GM18870 (cell line): ENCODE data around the gene GFPT1.

Experiments used
- ATAC-seq: cut with Tn5 transposase; IDR thresholded peaks from one replicate; pipeline ENCODE4 v1.9.1; 2021; ENCODE audit warnings: moderate library complexity; ENCODE audit not compliant: unreplicated experiment

The GFPT1 gene

DNA sequence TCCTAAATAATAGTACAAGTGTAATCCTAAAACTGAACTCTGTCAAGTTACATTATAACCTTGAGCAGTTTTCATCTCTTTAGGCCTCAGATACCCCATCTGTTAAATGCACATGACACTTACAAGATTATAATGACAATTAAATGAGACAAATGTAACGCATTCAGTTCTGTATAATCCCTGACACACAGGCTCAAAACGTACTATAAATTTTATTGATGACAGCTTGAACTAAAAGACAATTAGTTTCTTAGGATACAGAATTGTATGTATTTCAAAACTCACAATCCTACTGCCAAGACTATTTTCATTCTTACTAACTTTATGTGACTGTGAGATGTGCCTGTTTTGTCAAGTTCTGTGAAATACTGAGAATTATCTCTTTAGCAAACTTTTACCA is 56.2 kb downstream of the GFPT1 start:
- ATAC-seq: no peak

DNA sequence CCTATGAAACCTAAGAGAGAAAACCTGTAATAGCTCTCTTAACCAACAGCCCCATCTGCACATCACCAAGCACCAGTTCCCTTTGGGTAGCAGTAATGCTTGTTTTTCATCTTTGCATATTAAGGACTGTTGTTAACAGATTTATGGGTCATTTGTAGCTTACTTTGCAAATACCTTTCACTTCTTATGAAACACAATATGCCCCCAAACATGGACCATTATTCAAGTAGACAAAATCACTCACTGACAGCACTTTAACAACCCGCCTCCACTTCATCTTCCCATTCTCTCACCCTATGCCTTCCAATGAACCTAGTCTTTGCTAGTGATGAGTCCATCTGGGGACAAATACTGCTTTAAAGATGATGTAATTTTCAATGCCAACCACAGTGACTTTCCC is 64.4 kb downstream of the GFPT1 start:
- no peak for ATAC-seq

DNA sequence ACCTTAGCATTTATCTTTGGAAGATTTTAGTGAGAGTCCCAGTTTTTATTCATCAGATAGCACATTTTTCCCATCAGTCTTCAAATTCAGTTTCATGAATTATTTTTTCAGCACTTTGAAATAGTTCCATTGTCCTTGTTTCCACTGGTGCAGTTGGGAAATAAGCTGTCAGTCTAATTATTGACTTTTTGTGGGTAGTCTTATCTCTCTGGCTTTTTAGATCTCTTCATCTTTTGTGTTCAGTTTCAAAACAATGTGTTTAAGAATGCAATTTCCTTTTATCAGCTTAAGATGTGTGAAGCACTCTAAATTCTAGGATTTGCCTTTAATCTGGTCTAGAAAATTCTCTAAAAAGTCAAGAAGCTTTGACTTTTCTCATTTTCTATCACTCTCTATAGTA is 70.5 kb downstream of the GFPT1 start:
- no peak for ATAC-seq

DNA sequence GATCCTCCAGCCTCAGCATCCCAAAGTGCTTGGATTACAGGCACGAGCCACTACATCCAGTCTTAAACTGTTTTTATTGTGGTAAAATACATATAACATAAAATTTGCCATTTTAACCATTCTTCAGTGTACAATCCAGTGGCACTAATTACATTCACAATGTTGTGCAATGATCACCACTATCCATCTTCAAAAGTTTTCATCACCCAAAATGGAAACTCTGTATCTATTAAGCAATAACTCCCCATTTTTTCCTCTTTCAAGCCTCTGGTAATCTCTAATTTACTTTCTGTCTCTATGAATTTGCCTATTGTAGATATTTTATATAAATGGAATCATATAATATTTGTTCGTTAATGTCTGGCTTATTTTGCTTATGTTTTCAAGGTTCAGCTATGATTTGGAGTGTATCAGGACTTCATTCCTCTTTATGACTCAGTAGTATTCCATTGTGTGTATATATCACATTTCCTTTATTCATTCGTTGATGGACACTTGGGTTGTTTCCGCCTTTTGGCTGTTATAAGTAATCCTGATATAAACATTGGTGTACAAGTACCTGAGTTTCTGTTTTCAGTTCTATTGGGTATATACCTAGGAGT is 71.8 kb downstream of the GFPT1 start:
- no peak for ATAC-seq

GRCh38 chr2:69311024-69311416 is 76.0 kb downstream of the GFPT1 start:
- ATAC-seq: no peak

DNA sequence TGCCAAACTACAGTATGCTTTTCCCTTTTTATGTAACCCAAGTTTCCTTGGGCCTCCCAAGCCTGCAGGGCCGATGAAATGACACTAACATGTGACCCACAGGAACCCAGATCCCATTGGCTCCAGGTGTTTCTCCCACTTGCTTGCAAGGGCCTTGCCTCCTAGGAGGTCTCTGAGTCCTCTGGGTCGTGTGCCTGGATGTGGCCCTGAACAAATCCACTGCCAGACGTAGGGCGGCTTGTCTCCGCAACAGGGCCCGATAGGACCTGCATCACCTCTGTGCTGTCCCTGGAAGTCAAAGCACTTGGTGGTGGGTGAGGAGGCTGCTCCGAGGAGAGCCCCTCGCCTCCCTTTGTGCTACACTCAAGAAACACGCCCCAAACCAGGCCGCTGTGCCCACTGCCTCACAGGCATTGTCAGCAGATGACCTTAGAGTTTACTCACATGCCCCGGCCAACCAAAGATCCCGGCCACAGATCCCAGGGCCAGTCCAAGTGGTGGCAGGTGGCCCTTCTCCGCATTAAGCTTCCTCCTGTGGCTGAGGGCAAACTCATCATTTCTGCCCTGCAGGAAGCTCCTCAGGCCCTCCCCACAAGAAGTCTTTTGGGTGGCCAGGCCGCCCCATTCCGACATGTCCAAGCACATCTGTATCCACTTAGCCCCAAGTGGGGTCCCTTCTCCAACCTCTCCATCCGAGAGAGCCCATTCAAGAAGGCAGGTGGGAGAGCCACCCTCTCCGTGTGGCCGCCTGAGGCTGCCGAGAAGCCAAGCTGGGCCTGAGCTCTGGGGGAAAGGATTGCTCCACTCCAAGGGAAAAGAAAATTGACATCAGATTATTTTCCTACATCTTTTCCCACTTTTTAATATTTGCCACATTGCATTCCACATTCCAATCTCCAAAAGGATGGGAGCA is 76.7 kb downstream of the GFPT1 start:
- ATAC-seq: no peak

GRCh38 chr2:69309351-69310110 is 77.5 kb downstream of the GFPT1 start:
- ATAC-seq: no peak

DNA sequence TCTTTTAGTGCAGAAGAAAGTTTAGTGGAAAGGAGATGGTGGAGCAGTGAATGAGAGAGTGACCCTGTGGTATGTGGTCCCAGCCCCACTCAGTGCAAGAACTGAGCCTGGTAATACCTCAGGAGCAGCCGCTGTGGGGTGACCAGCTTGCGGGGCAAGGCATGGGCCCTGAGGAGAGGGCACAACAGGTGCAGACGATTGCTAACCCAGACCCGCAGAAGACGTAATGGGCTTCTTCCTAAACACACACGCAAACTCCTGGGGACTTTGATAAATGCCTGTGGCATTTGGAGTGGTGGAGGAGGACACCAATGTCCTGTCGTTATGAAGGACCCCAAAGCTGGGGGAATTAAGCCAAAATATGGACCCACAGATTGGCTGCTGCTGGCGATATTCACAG is 78.7 kb downstream of the GFPT1 start:
- no peak for ATAC-seq

DNA sequence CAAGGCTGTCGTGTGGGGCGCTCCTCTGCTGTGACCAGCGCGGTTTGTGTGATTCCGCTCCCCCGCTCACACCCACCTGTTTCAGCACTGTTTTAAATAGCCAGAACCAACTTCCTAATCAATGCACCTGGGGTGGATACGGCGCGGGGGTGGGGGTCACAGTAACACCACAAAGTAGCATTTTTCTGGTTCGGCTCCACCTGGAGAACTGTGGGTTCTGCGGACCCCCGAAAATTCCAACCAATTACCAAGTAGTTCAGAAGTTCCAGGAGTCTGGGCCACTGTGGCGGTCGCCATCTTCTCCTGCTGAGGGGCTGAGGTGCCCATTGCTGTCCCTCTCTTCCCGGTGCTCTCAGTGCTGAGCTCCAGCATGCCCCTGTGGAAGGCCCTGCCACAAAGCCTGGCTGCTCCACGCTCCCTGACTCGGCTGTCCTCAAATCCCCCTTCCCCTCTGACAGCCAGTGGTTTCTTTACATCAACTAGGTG is 79.4 kb downstream of the GFPT1 start:
- no peak for ATAC-seq

DNA sequence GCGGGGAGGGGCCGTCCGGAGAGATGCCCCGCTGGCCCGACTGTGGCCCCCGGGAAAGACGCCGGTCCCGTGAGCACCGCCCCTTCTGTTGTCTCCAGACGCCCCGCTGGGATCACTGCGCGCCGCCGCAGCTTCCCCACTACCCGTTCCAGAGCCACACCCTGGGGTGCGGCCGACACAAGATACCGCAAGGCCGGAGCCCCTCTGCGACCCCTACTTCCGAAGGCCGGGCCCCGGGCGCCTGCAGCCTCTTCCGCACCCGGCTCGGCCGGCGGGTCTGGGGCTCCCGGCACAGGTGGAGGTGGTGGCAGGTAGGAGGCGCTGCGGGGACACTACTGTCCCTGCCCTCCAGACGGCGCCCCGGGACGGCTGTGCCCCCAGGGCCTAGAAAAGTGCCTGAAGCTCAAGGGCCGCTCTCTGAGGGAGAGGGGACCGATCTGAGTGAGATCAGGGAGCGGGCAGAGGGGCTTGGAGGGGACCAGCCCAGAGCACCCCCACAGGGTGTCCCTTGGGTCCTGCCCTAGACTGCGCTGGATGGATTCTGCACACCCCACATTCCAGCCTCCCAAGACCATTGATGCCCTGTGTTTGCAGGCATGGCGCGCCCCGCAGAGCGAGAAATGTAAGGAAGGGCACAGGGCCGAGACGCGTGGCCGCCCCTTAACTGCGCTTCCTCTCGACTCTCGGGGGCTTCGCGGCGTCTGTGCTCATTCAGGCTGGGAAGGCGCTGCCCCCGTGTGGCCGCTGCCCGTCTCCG is 80.0 kb downstream of the GFPT1 start:
- ATAC-seq: no peak

- ATAC-seq: no peak
These were observed 80.6 kb downstream of the GFPT1 start for GRCh38 chr2:69306393-69306821.

DNA sequence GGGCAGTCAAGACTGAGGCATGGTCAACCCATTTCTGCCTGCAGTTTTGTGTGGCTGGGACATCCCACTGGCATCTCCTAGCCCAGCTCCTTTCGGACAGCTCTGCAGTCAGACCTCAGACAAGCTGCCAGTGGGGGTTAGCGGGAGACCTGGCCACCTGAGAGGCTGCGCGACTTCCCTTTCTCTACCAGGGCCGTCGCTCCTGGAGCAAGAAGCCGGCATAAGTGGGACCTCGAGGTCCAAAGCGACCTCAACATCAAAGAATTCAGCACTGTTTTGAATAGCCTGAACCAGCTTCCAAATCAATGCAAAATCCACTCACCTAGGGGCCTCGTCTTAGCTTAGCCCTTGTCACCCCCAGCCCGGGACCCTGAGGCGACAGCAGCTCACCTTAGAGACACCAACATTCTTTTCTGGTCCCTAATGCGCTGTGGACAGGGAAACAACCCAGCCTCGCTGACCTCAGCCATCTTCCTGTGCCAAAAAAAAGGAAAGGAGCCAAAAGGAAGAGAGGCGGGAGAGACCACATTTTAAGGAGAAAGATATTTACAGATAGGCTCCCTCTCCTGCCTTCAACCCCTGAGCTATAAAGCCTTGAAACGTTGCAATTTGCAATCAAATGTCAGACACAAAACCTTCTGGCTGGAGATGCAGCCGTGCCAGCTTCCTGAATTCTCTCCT is 81.2 kb downstream of the GFPT1 start:
- ATAC-seq: no peak

DNA sequence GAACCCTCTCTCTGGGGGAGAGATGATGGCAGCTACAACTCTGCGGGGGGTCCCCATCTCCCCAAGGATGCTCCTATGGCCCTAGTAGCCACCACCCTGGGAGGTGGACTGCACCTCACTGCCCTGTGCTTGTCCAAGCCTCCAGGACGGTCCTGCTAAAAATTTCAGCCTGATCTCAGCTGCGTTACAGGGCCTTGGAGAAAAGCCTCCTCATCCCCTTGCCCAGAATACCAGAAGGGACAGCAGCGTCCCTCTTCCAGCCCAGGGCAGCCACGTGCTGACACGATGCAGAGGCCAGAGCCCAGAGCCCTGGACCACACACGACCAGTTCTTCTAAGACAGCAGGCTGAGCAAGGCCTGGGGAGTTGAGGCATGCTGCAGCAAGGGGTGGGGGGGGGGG is 81.9 kb downstream of the GFPT1 start:
- ATAC-seq: no peak

GRCh38 chr2:69304656-69305055 is 82.4 kb downstream of the GFPT1 start:
- ATAC-seq: no peak

DNA sequence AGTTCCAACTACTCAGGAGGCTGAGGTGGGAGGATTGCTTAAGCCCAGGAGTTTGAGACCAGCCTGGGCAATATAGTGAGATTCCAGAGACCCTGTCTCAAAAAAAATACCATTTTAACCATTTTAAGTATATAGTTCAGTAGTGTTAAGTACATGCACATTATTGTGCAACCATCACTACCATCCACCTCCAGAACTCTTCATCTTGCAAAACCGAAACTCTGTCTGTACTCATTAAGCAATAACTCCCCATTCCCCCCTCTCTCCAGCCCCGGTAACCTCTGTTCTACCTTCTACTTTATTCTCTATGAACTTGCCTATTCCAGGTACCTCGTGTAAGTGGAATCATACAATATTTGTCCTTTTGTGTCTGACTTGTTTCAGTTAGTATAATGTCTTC is 86.4 kb downstream of the GFPT1 start:
- ATAC-seq: no peak

DNA sequence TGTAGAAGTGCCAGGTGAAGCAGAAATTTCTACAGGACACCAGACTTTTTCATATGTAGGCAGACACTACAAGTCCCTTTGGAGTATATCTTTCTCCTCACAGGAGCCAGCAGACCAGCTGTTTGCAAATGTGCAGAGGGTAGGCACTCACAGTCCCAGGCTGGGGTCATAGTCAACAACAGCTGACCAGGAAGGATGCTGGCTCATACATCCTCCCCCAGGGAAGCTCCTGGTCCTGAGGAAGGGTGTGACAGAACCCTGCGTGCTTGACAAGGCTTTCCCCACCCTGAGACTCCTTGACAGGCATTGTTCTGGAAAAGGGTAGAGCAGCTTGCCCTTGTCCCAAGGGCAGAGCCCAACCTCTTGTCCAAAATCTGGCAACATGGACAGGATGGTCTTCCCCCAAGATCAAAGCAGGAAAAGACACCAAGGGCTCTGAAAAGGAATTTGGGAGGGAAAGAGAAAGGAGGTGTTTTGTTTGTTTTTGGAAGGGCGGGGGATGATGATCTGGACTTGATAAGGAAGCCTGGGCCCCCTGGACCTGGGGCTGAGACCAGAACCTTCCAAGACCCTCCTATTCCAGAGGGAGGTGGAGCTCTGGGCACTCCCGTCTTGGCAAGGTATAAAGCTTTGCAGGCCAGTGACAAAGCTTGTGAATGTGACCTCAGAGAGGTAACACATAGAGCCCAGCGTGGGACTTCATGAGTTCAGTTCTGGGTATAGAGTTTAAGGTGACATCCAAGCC is 87.1 kb downstream of the GFPT1 start:
- ATAC-seq: no peak

DNA sequence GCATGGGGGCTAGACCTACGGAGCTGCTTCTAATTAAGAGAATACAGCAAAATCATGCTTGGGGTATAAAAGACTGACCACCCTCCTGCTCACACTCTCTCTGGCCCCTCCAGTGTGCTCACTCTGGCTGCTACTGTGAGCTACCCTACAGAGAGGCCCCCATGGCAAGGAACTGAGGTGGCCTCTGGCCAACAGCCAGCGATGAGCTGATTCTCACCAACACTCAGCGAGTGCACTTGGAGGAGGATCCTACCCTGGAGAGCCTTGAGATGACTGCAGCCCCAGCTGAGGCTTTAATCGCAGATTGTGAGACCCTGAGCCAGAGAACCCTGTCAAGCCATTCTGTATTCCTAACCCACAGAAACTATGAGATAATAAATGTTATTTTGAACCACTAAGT is 88.2 kb downstream of the GFPT1 start:
- ATAC-seq: no peak

GRCh38 chr2:69298261-69298660 is 88.8 kb downstream of the GFPT1 start:
- ATAC-seq: no peak

GRCh38 chr2:69297216-69297615 is 89.8 kb downstream of the GFPT1 start:
- ATAC-seq: no peak

DNA sequence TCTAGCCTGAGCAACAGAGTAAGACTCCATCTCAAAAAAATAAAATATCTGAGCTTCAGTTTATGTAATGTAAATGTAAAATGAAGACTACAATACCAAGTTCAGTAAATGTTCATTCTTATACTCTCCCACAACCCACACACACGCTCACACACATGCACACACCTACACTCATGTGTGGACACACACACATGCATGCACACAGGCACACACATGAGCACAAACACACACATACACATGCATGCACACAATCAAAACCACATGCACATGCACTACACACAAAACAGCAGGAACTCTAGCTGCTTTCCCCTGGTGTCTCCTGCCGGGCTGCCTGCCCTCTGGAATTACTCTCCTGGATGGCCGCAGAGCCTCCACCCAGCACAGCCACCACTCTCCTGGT is 90.6 kb downstream of the GFPT1 start:
- no peak for ATAC-seq
